ENCODE measurements around the gene REN. TPM values are rescaled to one million over a fixed set of nuclear protein-coding genes. Genes with fewer than 3 reads are reported as not detected.

REN gene
- total and polyA plus RNA-seq, 2 donors (not counting 1 experiment from before 2014, with no cell fraction given), result 0.17 to 0.20 TPM

DNA sequence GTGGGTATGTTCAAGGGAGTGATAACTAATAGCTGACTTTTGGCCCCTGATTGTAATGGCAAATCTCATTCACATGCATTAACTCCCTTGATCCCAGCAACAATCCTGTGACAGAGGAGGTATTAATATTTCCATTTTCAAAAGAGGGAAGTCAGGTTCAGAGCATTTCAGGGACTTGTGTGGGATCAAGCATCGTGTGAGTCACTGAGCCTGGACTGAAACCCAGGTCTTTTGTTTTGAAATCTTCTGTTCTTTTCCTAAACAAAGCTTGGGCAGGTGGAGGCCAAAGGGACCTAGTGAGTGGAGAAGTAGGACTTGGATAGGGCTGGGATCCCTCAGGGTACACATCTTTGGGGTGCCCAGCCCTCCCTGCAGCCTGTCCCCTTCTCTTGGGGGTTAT lies 52.2 kb downstream of the REN start:
- Histone ChIP-seq H3K27me3 (ENCODE audit: control insufficient read depth, insufficient read depth, low read length) (no peaks in the 10 kb centered on the region), H3K4me2 (ENCODE audit: extremely low read depth, insufficient read depth, low read length) (no peak overlapping the region), H3K27ac (ENCODE audit: insufficient read depth, low read length) (no peak overlapping the region), H3K4me1 (ENCODE audit: control insufficient read depth, extremely low read depth, insufficient read depth, low read length) (no peaks in the 10 kb centered on the region), H3K4me3 (replicated peaks in 1 of 4; ENCODE audit: control extremely low read depth in 1 of 4, insufficient read depth in 1 of 4, low read depth in 3 of 4, low read length in 4 of 4) (no peak overlapping the region), H3K79me2 (ENCODE audit: control insufficient read depth, insufficient read depth, low read length) (no peaks in the 10 kb centered on the region), H3K36me3 (ENCODE audit: control insufficient read depth, insufficient read depth, low read length) (no peaks in the 10 kb centered on the region), H3K9ac (ENCODE audit: insufficient read depth, low read length) (no peak overlapping the region), H2AFZ (ENCODE audit: low read length) (no peak overlapping the region), H3K9me3 (ENCODE audit: control insufficient read depth, insufficient read depth, low read depth, low read length) (no peaks in the 10 kb centered on the region), H4K20me1 (ENCODE audit: control insufficient read depth, extremely low read depth, insufficient read depth, low read length) (no peaks in the 10 kb centered on the region)
- TF ChIP-seq, protein P1, sequence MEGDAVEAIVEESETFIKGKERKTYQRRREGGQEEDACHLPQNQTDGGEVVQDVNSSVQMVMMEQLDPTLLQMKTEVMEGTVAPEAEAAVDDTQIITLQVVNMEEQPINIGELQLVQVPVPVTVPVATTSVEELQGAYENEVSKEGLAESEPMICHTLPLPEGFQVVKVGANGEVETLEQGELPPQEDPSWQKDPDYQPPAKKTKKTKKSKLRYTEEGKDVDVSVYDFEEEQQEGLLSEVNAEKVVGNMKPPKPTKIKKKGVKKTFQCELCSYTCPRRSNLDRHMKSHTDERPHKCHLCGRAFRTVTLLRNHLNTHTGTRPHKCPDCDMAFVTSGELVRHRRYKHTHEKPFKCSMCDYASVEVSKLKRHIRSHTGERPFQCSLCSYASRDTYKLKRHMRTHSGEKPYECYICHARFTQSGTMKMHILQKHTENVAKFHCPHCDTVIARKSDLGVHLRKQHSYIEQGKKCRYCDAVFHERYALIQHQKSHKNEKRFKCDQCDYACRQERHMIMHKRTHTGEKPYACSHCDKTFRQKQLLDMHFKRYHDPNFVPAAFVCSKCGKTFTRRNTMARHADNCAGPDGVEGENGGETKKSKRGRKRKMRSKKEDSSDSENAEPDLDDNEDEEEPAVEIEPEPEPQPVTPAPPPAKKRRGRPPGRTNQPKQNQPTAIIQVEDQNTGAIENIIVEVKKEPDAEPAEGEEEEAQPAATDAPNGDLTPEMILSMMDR (conservative IDR thresholded peaks at IDR 0.05 in 1 of 2, IDR thresholded peaks at IDR 0.05 in 1 of 2; ENCODE audit: low read depth in 1 of 2, low read length in 2 of 2), result no peak
- TF ChIP-seq EZH2 (IDR thresholded peaks at IDR 0.05; ENCODE audit: low read length, missing control alignments), result no peak
- DNase-seq (ENCODE audit: low read depth in 2 of 2), result peak in 1 of 2 donors; percentile 31

DNA sequence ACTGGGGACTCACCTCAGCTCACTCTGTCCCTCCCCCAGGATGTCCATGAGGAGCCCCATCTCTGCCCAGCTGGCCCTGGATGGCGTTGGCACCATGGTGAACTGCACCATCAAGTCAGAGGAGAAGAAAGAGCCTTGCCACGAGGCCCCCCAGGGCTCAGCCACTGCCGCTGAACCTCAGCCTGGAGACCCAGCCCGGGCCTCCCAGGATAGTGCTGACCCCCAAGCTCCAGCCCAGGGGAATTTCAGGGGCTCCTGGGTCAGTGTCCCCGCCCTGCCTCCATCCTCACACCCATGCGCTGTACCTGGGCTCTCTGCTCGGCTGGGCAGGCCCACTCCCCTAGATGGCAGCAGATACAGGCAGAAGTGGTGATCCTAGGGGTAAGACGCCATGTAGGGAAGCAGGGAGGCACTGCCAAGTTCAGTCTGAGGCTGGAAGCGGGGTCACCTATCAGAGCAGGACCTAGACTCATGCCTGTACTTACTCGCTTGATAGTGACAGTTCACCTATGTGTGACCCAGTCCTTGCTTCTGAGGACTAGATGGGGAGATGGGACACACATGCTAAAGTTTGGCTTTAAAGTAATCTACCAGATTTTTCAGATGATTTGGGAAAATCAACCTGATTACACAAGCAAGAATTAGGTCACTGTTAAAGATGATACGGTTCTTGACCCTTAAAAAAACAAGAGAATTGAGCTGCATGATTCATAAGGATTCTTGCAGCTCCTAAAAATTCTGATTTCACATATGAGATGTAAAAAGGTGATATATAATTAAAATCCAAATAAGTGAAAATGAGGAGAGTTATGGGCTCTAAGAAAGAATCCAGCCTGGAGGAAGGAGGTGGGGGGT lies 53.0 kb downstream of the REN start:
- no peaks in the 10 kb centered on the region for H4K20me1 ChIP-seq (ENCODE audit: control insufficient read depth, extremely low read depth, insufficient read depth, low read length)
- H3K27me3 ChIP-seq (ENCODE audit: control insufficient read depth, insufficient read depth, low read length), result no peaks in the 10 kb centered on the region
- no peak for DNase-seq (ENCODE audit: low read depth in 2 of 2)
- no peaks in the 10 kb centered on the region for H3K36me3 ChIP-seq (ENCODE audit: control insufficient read depth, insufficient read depth, low read length)
- TF ChIP-seq, protein P1 (conservative IDR thresholded peaks at IDR 0.05 in 1 of 2, IDR thresholded peaks at IDR 0.05 in 1 of 2; ENCODE audit: low read depth in 1 of 2, low read length in 2 of 2), result no peak
- TF ChIP-seq EZH2 (IDR thresholded peaks at IDR 0.05; ENCODE audit: low read length, missing control alignments), result no peak
- H3K79me2 ChIP-seq (ENCODE audit: control insufficient read depth, insufficient read depth, low read length), result no peaks in the 10 kb centered on the region
- H3K4me3 ChIP-seq (replicated peaks in 1 of 4; ENCODE audit: control extremely low read depth in 1 of 4, insufficient read depth in 1 of 4, low read depth in 3 of 4, low read length in 4 of 4), result no peak overlapping the region
- no peak overlapping the region for H3K27ac ChIP-seq (ENCODE audit: insufficient read depth, low read length)
- no peak overlapping the region for H3K4me2 ChIP-seq (ENCODE audit: extremely low read depth, insufficient read depth, low read length)
- H3K9me3 ChIP-seq (ENCODE audit: control insufficient read depth, insufficient read depth, low read depth, low read length), result no peaks in the 10 kb centered on the region
- H2AFZ ChIP-seq (ENCODE audit: low read length), result no peak overlapping the region
- no peak overlapping the region for H3K9ac ChIP-seq (ENCODE audit: insufficient read depth, low read length)
- H3K4me1 ChIP-seq (ENCODE audit: control insufficient read depth, extremely low read depth, insufficient read depth, low read length), result no peaks in the 10 kb centered on the region

DNA sequence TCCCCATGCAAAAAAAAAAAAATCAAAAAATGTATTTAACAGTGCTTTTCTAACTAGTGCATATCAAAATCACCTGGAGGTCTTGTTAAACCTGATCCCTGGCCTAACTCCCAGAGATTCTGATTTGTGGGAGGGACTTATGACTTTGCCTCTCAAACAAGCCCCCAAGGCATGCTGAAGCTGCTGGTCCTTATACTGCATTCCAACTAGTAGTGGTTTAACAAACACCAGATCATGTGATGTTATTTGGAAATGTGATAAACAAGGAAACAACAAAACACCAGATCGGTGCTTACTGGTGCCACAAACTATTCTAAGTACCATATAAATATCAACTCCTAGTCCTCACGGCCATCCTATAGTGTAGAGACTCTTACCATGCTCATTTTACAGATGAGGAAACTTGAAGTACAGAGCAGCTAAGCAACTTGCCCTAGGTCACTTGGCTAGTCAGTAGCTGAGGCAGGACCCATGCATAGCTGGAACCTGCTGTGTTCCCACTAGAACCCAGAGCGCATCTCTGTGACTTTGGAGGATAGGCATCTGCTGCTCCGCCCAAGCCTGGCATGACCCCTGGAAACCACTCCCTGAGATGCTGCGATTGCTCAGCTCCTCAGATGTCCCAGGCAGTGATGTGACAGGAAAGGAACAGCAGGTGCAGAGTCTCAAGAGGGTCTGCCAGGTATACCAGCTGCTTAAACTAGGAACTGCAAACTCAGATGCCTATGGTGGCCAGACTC lies 55.1 kb downstream of the REN start:
- no peak for TF ChIP-seq EZH2 (IDR thresholded peaks at IDR 0.05; ENCODE audit: low read length, missing control alignments)
- TF ChIP-seq, protein P1 (conservative IDR thresholded peaks at IDR 0.05 in 1 of 2, IDR thresholded peaks at IDR 0.05 in 1 of 2; ENCODE audit: low read depth in 1 of 2, low read length in 2 of 2), result no peak
- Histone ChIP-seq H3K27ac (ENCODE audit: insufficient read depth, low read length) (no peak overlapping the region), H3K36me3 (ENCODE audit: control insufficient read depth, insufficient read depth, low read length) (no peaks in the 10 kb centered on the region)

More for the DNA sequence above, 55.1 kb downstream of the REN start:
- Histone ChIP-seq H3K27me3 (ENCODE audit: control insufficient read depth, insufficient read depth, low read length) (no peaks in the 10 kb centered on the region), H2AFZ (ENCODE audit: low read length) (no peak overlapping the region), H3K4me1 (ENCODE audit: control insufficient read depth, extremely low read depth, insufficient read depth, low read length) (no peaks in the 10 kb centered on the region), H3K9ac (ENCODE audit: insufficient read depth, low read length) (no peak overlapping the region), H3K4me3 (replicated peaks in 1 of 4; ENCODE audit: control extremely low read depth in 1 of 4, insufficient read depth in 1 of 4, low read depth in 3 of 4, low read length in 4 of 4) (no peak overlapping the region), H4K20me1 (ENCODE audit: control insufficient read depth, extremely low read depth, insufficient read depth, low read length) (no peaks in the 10 kb centered on the region), H3K9me3 (ENCODE audit: control insufficient read depth, insufficient read depth, low read depth, low read length) (no peaks in the 10 kb centered on the region), H3K79me2 (ENCODE audit: control insufficient read depth, insufficient read depth, low read length) (no peaks in the 10 kb centered on the region), H3K4me2 (ENCODE audit: extremely low read depth, insufficient read depth, low read length) (no peak overlapping the region)
- DNase-seq (ENCODE audit: low read depth in 2 of 2), result no peak
